HG02943 (cell line): ENCODE data around the gene RPH3AL.

Source experiments
- ATAC-seq: cut with Tn5 transposase; IDR thresholded peaks from one replicate; pipeline ENCODE4 v1.9.1; 2021; ENCODE audit warnings: mild to moderate bottlenecking, low read depth, moderate library complexity; ENCODE audit not compliant: unreplicated experiment

Gene RPH3AL

GRCh38 chr17:269616-270514 lies 82.7 kb downstream of the RPH3AL start:
- ATAC-seq = no peak

GRCh38 chr17:266701-267667 lies 85.6 kb downstream of the RPH3AL start:
- ATAC-seq = no peak

- ATAC-seq = no peak
Observed at GRCh38 chr17:266219-266618, 86.4 kb downstream of the RPH3AL start.

GRCh38 chr17:265718-266117 lies 86.9 kb downstream of the RPH3AL start:
- ATAC-seq = no peak

GRCh38 chr17:263773-264172 lies 88.8 kb downstream of the RPH3AL start:
- ATAC-seq = no peak

- no peak for ATAC-seq
Observed at GRCh38 chr17:263271-263670, 89.3 kb downstream of the RPH3AL start.

GRCh38 chr17:261635-262034 lies 91.0 kb downstream of the RPH3AL start:
- ATAC-seq = no peak

GRCh38 chr17:260944-261343 lies 91.7 kb downstream of the RPH3AL start:
- no peak for ATAC-seq

GRCh38 chr17:260031-260791 lies 92.4 kb downstream of the RPH3AL start:
- no peak for ATAC-seq

GRCh38 chr17:259341-259976 lies 93.1 kb downstream of the RPH3AL start:
- no peak for ATAC-seq

GRCh38 chr17:258906-259305 lies 93.7 kb downstream of the RPH3AL start:
- no peak for ATAC-seq

GRCh38 chr17:258045-258734 lies 94.4 kb downstream of the RPH3AL start:
- no peak for ATAC-seq

- no peak for ATAC-seq
Observed at GRCh38 chr17:253091-253846, 99.3 kb downstream of the RPH3AL start.

- ATAC-seq = no peak
Observed at GRCh38 chr17:252456-252855, 100.2 kb downstream of the RPH3AL start.

GRCh38 chr17:251531-251930 lies 101.1 kb downstream of the RPH3AL start:
- no peak for ATAC-seq

- no peak for ATAC-seq
Observed at GRCh38 chr17:250487-251300, 101.9 kb downstream of the RPH3AL start.

- no peak for ATAC-seq
Observed at GRCh38 chr17:249236-249993, 103.2 kb downstream of the RPH3AL start.
